Muscle of leg (tissue), 11 donors: ENCODE results near the gene TXNDC17. TPM values are rescaled to one million over a fixed set of nuclear protein-coding genes. Genes with fewer than 3 reads are reported as not detected.

ENCODE experiments used
- DNase-seq: peaks from one replicate; pipeline ENCODE4 v3.0.0; 2013
- H3K27ac ChIP-seq: one replicate; pipeline ENCODE4 v1.5.1; 2013; ENCODE audit warnings: mild to moderate bottlenecking, low read length, control low read depth
- H3K27me3 ChIP-seq: one replicate; pipeline ENCODE4 v1.6.1; 2013; ENCODE audit warnings: low read length; ENCODE audit not compliant: control insufficient read depth, insufficient read depth
- H3K36me3 ChIP-seq: one replicate; pipeline ENCODE4 v1.6.1; 2013; ENCODE audit warnings: low read length; ENCODE audit not compliant: control insufficient read depth, insufficient read depth
- H3K4me1 ChIP-seq: one replicate; pipeline ENCODE4 v1.6.1; 2013; ENCODE audit warnings: low read length; ENCODE audit not compliant: control insufficient read depth, insufficient read depth
- H3K4me3 ChIP-seq: one replicate; pipeline ENCODE4 v1.5.1; 2013; ENCODE audit warnings: low read length, control low read depth
- H3K9me3 ChIP-seq: replicated peaks from 2 replicates; pipeline ENCODE4 v1.6.1; 2013; ENCODE audit warnings: low read depth, low read length; ENCODE audit not compliant: control insufficient read depth
- WGBS: methylation state at CpG from one replicate; pipeline ENCODE4 v1.1.5; 2013; ENCODE audit warnings: missing lambda C conversion rate; ENCODE audit not compliant: insufficient coverage; 5-methylcytosine and 5-hydroxymethylcytosine counted together
- polyA plus RNA-seq, 8 donors: library from polyadenylated mRNA; unstranded; fragments of 120-200 nt; gene quantifications; one replicate each; pipeline versions ENCODE4 v1.2.1 to v1.2.3, GENCODE V29; 2013; ENCODE audit warnings: inconsistent platforms in 1 of 8, low replicate concordance in 1 of 8; ENCODE audit not compliant: insufficient read length in 8 of 8, insufficient read depth in 1 of 8
- total RNA-seq: library from RNA; stranded (reverse); fragments of 120-200 nt; gene quantifications from one replicate; pipeline ENCODE4 v1.2.4, GENCODE V29; 2013

The TXNDC17 gene
- total and polyA plus RNA-seq, 9 donors: 51.7 to 72.0 (median 65.7) TPM

DNA sequence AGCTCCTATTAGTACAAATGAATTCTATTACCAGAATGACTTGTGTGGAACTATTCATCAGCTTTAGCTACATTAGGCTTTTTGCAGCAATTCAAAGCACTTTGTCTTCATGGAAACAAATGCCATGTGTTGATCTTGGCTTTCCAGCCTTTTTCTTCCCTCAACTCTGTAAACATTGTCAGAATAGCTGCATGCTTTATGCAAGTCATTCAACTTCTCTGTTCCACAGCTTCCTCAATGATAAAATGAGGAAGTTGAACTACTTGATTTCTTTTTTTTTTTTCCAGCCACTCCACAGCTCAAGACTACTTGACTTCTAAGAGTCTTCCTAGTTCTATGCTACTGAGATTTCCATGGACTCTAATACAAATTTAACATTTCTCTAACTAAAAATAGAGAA, 41.5 kb upstream of the TXNDC17 start:
- no peak overlapping the region for H3K4me3 ChIP-seq
- H3K9me3 ChIP-seq: no peaks in the 10 kb centered on the region
- DNase-seq: peak; percentile 70
- peaks cover 10% of the 10 kb centered on the region for H3K4me1 ChIP-seq
- H3K27me3 ChIP-seq: no peaks in the 10 kb centered on the region
- peaks cover 32% of the 10 kb centered on the region for H3K36me3 ChIP-seq
- H3K27ac ChIP-seq: no peak overlapping the region

DNA sequence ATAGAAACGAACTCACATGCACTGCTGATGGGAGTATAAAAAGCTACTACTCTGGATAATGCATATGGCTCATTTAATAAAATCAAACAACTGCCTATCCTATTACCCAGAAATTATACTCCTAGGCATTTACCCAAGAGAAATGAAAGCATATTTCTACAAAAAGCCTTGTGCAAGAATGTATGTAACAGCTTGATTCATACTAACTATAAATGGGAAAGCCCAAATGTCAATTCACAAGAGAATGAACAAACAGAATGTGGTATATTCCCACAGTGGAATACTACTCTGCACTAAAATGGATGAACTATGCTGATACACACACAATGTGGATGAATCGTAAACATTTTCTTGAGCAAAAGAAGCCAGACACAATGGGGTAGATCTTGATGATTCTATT, 38.7 kb upstream of the TXNDC17 start:
- Histone ChIP-seq H3K4me3 (no peak overlapping the region), H3K9me3 (no peaks in the 10 kb centered on the region), H3K27me3 (no peaks in the 10 kb centered on the region), H3K4me1 (peaks cover 5% of the 10 kb centered on the region), H3K27ac (no peak overlapping the region), H3K36me3 (peaks cover 39% of the 10 kb centered on the region)
- DNase-seq: no peak
- WGBS: no CpG with 5 or more reads among the region's 2 CpGs

DNA sequence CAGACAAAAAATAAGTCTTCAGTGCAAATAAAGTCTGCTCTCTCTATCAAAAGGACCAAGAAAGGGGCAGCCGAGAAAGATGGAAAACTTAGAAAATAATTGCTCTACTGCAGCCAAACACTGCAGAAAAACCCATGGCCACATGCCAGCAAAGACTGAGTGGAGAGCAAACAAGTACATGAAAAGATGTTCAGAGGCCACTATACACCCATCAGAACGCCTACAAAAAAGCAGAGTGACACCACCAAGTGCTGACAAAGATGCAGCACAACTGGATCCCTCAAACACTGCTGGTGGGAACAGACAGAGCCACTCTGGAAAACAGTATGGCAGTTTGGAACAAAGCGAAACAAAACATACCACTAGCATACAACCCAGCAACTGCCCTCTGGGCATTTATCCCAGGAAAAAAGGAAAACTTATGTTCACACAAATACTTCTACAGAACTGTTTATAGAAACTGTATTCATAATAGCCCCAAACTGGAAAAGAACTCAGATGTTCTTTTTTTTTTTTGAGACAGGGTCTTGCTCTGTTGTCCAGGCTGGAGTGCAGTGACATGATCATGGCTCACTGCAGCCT, 37.0 kb upstream of the TXNDC17 start:
- Histone ChIP-seq H3K9me3 (no peaks in the 10 kb centered on the region), H3K27ac (no peak overlapping the region), H3K27me3 (no peaks in the 10 kb centered on the region), H3K36me3 (peaks cover 40% of the 10 kb centered on the region), H3K4me3 (no peak overlapping the region), H3K4me1 (peaks cover under 1% of the 10 kb centered on the region)
- DNase-seq: peak; percentile 82
- WGBS: 38% methylated on average over 1 of the region's 3 CpGs

DNA sequence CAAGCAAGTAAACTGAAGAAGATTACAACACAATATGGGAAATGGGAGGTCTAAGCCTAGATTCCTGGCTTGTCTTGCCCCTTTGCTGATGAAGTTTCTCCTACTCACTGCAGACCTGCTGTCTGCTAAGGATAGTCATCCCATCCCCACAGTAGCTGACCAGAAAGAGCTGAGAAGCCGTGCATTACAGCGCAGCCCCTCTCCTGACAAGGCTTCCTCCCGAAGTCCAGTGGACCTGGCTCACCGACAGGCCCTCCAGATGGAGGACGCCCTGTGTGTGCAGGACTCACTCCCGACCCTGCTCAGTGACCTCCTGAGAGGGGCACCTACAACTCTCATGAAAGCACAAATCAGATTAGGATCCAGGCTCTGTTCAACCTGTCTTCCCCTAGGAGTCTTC, 35.7 kb upstream of the TXNDC17 start:
- Histone ChIP-seq H3K36me3 (peaks cover 42% of the 10 kb centered on the region), H3K27ac (no peak overlapping the region), H3K4me3 (no peak overlapping the region), H3K27me3 (no peaks in the 10 kb centered on the region), H3K4me1 (no peaks in the 10 kb centered on the region), H3K9me3 (no peaks in the 10 kb centered on the region)
- WGBS: 94% methylated on average over 6 of the region's 6 CpGs
- DNase-seq: no peak

DNA sequence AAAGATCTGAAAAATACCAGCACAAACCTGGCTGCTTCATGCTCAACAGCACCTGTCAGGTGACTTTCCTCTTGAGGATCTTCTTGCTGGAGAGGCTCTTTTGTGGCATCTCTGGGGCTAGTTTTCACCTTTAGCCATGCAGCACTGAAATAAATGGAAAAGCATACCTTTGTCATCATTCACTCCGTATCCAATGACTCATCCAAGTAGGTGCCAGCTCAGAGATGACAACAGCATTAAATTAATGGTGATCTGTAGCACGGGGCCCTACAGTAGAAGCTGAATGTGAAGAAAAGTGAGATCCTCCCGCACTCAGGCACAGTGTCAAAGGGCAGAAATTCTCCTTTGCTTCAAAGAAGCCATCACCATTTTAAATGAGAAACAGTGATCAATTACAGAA, 32.5 kb upstream of the TXNDC17 start:
- DNase-seq: no peak
- no peaks in the 10 kb centered on the region for H3K27me3 ChIP-seq
- no CpG with 5 or more reads among the region's 3 CpGs for WGBS
- no peak overlapping the region for H3K4me3 ChIP-seq
- H3K4me1 ChIP-seq: no peaks in the 10 kb centered on the region
- H3K27ac ChIP-seq: no peak overlapping the region
- H3K9me3 ChIP-seq: no peaks in the 10 kb centered on the region
- H3K36me3 ChIP-seq: peaks cover 47% of the 10 kb centered on the region

DNA sequence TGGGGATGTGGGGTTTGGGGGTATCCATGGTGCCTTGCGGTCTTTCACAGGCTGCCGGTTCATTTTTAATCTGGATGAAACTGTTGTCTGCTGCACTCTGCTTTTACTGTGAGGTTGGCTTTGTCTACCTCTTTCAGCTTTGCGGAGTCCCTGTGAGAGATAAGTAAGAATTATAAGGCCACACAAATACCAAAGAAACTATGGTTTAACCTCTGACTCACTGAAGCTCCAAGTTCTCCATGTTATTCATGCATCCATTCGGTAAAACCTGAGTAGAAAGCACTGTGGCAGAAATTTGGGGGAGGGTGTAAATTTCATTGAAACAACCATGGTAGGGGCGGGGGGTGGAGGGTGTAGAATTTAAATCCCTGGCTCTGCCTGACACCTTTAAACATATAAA, 30.8 kb upstream of the TXNDC17 start:
- Histone ChIP-seq H3K4me3 (no peak overlapping the region), H3K27me3 (no peaks in the 10 kb centered on the region), H3K27ac (no peak overlapping the region), H3K9me3 (no peaks in the 10 kb centered on the region), H3K36me3 (peaks cover 43% of the 10 kb centered on the region), H3K4me1 (no peaks in the 10 kb centered on the region)
- DNase-seq: no peak
- 100% methylated on average over 2 of the region's 5 CpGs for WGBS

DNA sequence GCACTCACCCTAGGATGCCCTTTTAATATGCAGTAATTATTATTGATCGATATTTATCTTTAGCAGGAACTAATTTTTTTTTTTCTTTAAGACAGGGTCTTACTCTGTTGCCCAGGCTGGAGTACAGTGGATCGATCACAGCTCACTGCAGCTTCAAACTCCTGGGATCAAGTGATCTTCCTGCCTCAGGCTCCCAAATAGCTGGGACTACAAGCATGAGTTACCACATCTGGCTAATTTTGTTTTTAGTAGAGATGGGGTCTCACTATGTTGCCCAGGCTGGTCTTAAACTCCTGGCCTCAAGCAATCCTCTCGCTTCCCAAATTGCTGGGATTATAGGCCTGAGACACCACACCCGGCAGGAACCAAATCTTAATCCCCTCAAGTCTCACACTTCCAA, 29.6 kb upstream of the TXNDC17 start:
- no peaks in the 10 kb centered on the region for H3K4me1 ChIP-seq
- no peaks in the 10 kb centered on the region for H3K27me3 ChIP-seq
- H3K9me3 ChIP-seq: no peaks in the 10 kb centered on the region
- H3K36me3 ChIP-seq: peaks cover 39% of the 10 kb centered on the region
- H3K27ac ChIP-seq: no peak overlapping the region
- no CpG with 5 or more reads among the region's 4 CpGs for WGBS
- DNase-seq: no peak
- H3K4me3 ChIP-seq: no peak overlapping the region

DNA sequence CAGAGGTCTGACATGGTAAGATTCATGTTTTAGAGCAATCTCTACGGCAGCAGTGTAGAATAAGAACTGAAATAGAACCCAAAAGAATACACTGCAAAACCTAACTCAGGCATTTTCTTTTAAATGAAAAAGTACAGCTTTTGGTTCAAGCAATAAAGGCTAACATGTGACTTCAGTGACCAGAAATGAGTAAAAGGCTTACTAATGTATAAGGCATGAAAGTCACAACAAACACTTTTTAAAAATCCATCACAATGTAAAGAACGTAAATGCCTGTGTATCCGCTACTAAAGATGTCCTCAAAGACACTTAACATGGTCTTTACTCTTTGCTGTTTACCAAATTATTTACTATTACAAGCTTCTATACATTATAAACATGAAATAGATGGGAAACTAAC, 16.9 kb upstream of the TXNDC17 start:
- no peak overlapping the region for H3K4me3 ChIP-seq
- no peaks in the 10 kb centered on the region for H3K27me3 ChIP-seq
- H3K36me3 ChIP-seq: peaks cover 24% of the 10 kb centered on the region
- H3K27ac ChIP-seq: no peak overlapping the region
- H3K4me1 ChIP-seq: no peaks in the 10 kb centered on the region
- no peak for DNase-seq
- WGBS: no CpG with 5 or more reads among the region's 3 CpGs
- no peaks in the 10 kb centered on the region for H3K9me3 ChIP-seq

DNA sequence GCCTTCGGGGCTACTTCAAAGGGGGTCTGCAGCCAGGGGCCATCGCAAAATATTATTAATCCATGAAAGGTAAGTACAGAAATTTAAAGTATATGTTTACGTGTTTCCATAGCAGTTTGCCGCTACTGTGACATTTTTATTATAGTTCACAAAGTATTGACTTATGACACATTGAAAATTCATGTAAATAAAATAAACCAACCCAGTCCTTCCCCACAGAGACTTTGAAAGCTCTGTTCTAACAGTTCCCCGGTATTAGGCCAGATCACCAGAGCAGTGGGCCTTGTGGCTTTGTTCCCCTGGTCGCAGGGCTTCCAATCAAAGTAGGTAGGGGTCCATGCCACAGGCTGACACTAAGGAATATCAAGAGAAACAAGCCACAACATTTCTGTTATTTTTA, 14.2 kb upstream of the TXNDC17 start:
- no peaks in the 10 kb centered on the region for H3K4me1 ChIP-seq
- no peaks in the 10 kb centered on the region for H3K9me3 ChIP-seq
- no peak overlapping the region for H3K4me3 ChIP-seq
- 60% methylated on average over 1 of the region's 6 CpGs for WGBS
- H3K27ac ChIP-seq: no peak overlapping the region
- H3K36me3 ChIP-seq: peaks cover 22% of the 10 kb centered on the region
- no peak for DNase-seq
- no peaks in the 10 kb centered on the region for H3K27me3 ChIP-seq

DNA sequence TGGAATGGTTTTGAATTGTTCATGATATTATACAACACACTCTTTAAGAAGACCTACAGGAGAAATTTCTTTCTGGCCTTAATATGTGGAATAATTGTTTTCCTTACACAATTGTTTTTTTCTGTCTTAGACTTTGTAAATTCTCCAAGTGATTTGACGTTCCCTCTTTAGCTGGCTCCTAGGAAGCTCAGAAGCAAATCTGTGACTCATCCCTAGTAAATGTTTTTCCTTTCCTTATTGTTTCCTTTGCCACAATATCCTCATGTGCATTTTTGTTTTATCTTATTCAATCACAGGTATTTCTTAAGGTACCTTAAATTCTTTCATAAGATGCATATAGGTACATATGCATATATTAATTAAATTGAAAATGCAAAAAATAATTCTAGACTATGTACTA, 13.8 kb upstream of the TXNDC17 start:
- DNase-seq: no peak
- no peak overlapping the region for H3K4me3 ChIP-seq
- WGBS: no CpG with 5 or more reads among the region's 1 CpG
- no peaks in the 10 kb centered on the region for H3K4me1 ChIP-seq
- peaks cover 26% of the 10 kb centered on the region for H3K36me3 ChIP-seq
- no peaks in the 10 kb centered on the region for H3K27me3 ChIP-seq
- no peak overlapping the region for H3K27ac ChIP-seq
- no peaks in the 10 kb centered on the region for H3K9me3 ChIP-seq

DNA sequence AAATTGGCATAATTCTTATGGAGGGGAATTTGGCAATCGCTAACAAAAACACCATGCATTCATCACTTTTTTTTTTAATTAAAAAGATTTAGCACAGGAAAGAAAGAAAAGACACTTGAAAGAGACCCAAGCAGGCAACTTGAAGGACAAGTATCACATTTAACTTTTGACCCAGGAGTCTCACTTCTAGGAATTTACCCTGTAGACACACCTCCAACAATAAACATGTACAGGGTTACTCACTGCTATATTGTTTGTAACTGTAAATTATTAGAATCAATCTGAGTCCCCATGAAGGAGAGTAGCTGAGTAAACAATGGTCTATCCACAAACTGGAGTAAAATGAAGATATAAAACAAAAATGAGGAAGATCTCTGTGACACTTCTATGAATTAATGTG, 10.5 kb upstream of the TXNDC17 start:
- no peaks in the 10 kb centered on the region for H3K27me3 ChIP-seq
- H3K27ac ChIP-seq: no peak overlapping the region
- H3K9me3 ChIP-seq: no peaks in the 10 kb centered on the region
- no peak overlapping the region for H3K4me3 ChIP-seq
- WGBS: no CpG with 5 or more reads among the region's 1 CpG
- no peak for DNase-seq
- no peaks in the 10 kb centered on the region for H3K4me1 ChIP-seq
- H3K36me3 ChIP-seq: peaks cover 34% of the 10 kb centered on the region
